NK-92 (cell line): ENCODE results near the gene SETD1B.

Experiments used
- DNase-seq: peaks from one replicate; lab custom pipeline; 2025; ENCODE audit not compliant: unreplicated experiment; lab: John Stamatoyannopoulos, UW

The SETD1B gene

GRCh38 chr12:121794534-121795033 is 9.2 kb upstream of the SETD1B start:
- no peak for DNase-seq

- no peak for DNase-seq
Observed at GRCh38 chr12:121795034-121795968, 8.5 kb upstream of the SETD1B start.

- no peak for DNase-seq
Observed at GRCh38 chr12:121796855-121797751, 6.7 kb upstream of the SETD1B start.

GRCh38 chr12:121797937-121798786 is 5.6 kb upstream of the SETD1B start:
- no peak for DNase-seq

GRCh38 chr12:121798787-121799155 is 5.0 kb upstream of the SETD1B start:
- no peak for DNase-seq

- DNase-seq = no peak
Observed at GRCh38 chr12:121799156-121799841, 4.5 kb upstream of the SETD1B start.

GRCh38 chr12:121799842-121800693 is 3.7 kb upstream of the SETD1B start:
- DNase-seq = no peak

GRCh38 chr12:121800694-121801594 is 2.9 kb upstream of the SETD1B start:
- DNase-seq = no peak

- DNase-seq = no peak
Observed at GRCh38 chr12:121801595-121802484, 2.0 kb upstream of the SETD1B start.

- no peak for DNase-seq
Observed at GRCh38 chr12:121802485-121802842, 1.3 kb upstream of the SETD1B start.

GRCh38 chr12:121802843-121803698 is 738 bp upstream of the SETD1B start:
- peak; percentile 34 for DNase-seq

GRCh38 chr12:121804417-121805111 is 755 bp downstream of the SETD1B start:
- no peak for DNase-seq

GRCh38 chr12:121805171-121806008 is 1.6 kb downstream of the SETD1B start:
- no peak for DNase-seq

- DNase-seq = no peak
Observed at GRCh38 chr12:121806009-121806545, 2.3 kb downstream of the SETD1B start.
